Dermis microvascular lymphatic vessel endothelial cell (primary cell): ENCODE results near the gene LRP1B. TPM values are rescaled to one million over a fixed set of nuclear protein-coding genes. Genes with fewer than 3 reads are reported as not detected.

Source experiments
- DNase-seq, 2 donors: peaks; one replicate each; pipeline versions ENCODE4 v3.0.0 to v3.0.0-alpha.2; 2010; ENCODE audit warnings: low read depth in 2 of 2
- total RNA-seq: library from RNA; depleted of rRNA; stranded (reverse); fragments of >200 nt; gene quantifications from 2 replicates; pipeline ENCODE4 v1.2.1, GENCODE V29; 2014

LRP1B gene
- total RNA-seq, 1 donor from 2014 or later: 0.13 TPM

GRCh38 chr2:141698500-141698899 lies 432.3 kb downstream of the LRP1B start:
- DNase-seq: no peak

DNA sequence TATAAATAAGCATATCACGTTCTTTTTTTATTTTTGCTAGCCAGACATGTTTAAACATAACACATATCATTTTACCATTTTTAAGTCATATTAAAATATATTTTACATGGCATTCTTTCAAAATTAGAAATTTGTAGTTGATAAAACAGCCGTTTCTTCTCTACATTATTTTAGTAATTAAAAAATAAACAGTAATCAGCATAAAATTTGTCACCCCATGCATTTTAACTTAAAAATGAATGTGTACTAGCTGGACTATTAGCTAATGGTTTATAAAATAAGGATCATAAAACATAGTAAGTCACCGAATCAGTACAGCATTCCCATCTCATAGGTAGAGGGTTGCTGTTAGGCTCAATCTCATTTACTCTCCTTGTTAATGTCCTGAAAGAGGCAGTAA lies 433.8 kb downstream of the LRP1B start:
- DNase-seq: no peak

DNA sequence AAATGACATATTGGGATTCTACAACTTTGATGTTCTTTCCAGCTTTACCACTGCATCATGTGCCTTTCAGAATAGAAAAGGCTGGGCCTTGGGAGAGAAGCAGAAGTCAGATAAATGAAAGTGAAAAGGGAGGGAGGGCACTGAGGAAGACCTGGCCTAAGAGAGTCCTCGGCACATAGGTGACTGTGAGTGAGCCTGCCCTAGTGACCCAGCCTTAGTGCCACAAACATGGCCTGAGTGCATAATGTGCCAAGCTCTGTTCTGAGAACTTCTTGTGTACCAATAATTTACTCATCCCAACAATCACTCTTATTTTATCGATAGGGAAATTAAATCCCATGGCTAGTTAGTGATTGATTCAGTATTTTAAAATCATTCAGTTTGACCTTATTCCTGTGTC lies 436.6 kb downstream of the LRP1B start:
- no peak for DNase-seq

- no peak for DNase-seq
These were observed 438.0 kb downstream of the LRP1B start for GRCh38 chr2:141692829-141693228.

DNA sequence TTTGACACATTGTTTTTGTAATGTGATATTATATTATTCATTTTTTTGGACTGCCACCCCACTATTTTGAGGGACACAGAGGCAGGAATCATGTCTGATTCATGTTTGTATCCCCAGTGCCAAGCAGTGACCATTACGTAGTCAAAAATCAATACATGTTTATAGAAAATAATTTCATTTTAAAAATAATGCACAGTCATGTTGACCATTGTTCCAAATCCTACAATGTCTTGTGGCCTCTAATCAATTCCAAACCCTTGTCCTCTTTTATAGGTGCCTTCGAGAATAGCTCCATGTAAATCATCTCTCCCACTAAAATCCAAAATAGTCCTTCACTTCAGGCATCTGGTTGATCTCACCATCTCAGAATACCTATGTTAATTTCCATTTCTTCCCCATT lies 454.7 kb downstream of the LRP1B start:
- DNase-seq: no peak

DNA sequence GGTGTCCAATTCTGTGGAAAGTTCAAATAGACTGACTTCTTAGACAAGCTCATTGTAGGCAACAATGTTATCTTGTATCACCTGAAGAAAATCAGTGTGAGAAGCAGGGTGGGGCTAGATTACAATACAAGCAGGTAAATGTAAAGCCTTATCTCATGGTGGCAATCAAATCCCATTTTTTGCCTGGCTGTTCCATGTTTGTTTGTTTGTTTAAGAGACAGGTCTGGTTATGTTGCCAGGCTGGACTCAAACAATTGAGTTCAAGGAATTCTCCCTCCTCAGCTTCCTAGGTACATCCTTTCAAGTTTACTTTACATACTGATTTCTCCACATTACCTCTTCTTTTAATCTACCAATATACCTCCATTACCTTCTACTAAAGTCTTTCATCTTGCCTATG lies 464.6 kb downstream of the LRP1B start:
- no peak for DNase-seq

GRCh38 chr2:141660232-141660631 lies 470.6 kb downstream of the LRP1B start:
- no peak for DNase-seq

GRCh38 chr2:141654311-141654710 lies 476.5 kb downstream of the LRP1B start:
- no peak for DNase-seq

- no peak for DNase-seq
These were observed 477.6 kb downstream of the LRP1B start for GRCh38 chr2:141653184-141653583.

GRCh38 chr2:141652308-141652707 lies 478.5 kb downstream of the LRP1B start:
- no peak for DNase-seq

- no peak for DNase-seq
These were observed 483.5 kb downstream of the LRP1B start for GRCh38 chr2:141647353-141647752.

DNA sequence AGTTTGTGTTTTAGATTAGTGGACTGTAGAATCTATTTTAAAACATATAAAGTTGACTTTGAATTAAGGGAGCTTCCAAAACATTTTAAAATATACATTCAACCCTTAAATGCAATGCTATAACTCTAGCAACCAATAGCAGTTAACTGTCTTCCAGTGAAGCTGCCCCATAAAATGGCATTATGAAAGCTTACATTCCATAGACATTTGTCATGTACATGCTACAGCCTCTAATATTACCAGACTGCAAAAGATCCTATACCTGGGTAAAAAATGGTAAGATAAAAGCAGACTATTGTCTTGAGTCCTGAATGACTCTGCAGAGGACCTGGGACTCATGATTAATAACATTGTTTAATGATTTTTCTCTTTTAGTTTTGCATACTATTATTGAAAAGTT lies 489.4 kb downstream of the LRP1B start:
- DNase-seq: no peak

GRCh38 chr2:141639809-141640208 lies 491.0 kb downstream of the LRP1B start:
- DNase-seq: no peak

- DNase-seq: no peak
These were observed 497.7 kb downstream of the LRP1B start for GRCh38 chr2:141633132-141633531.

DNA sequence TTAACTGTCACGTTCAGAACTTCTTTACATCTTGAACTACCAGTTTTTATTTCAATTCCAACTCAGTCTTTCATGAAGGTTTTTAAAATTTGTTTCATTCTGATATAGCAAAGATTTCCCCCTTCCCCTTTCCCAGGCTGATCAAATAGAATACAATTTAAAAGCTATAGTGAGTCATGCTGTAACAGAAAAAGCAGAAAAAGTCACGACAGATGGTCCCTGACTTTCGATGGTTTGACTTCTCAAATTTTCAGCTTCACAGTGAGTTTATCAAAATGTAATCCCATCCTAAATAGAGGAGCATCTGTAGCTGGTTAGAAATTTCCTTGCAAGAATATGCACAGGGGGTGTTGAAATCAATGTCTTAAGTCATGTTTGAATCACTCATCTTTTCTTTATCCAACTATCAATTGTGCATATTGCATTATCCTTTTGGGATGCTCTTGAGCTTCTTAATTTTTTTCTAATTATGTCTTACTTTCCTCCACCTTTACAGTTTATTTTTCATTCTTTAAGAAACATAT lies 500.3 kb downstream of the LRP1B start:
- no peak for DNase-seq

GRCh38 chr2:141620372-141620771 lies 510.4 kb downstream of the LRP1B start:
- no peak for DNase-seq

DNA sequence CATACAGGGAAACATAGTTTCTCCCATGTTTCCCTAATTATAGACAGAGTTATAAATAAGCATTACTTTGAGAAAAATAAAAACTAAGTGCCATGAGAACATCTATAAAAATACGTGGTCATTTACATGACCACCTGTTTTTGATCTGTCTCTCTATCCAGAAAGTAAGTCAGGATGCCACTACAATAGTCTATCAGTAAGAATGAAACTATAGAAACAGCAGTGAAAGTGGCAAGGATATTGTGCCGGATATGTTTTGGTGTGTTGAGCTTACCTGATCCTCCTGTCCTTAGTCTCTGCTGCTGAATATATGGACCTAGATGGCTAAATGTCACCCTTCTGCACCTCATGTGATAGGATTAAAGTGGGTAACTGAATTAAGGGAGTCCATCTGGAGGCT lies 512.4 kb downstream of the LRP1B start:
- no peak for DNase-seq

DNA sequence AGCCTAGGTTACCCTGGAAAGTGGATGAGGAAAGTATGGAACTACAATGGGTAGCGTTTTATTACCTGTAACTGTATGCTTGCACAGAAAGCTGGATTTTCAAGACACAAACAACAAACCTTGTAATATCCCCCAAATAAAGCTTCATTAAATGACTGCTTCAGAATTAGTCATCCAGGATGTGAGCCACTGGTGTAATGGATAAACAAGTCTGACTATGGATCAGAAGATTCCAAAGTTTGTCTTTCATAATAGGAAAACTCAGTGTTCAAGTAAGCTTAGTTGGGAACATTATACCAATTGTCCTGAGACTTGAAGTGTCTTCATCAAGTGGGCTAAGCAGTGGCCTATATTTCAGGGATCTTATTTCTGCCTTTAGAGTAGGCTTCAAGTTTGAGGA lies 518.8 kb downstream of the LRP1B start:
- peak in 1 of 2 donors; percentile 35 for DNase-seq

DNA sequence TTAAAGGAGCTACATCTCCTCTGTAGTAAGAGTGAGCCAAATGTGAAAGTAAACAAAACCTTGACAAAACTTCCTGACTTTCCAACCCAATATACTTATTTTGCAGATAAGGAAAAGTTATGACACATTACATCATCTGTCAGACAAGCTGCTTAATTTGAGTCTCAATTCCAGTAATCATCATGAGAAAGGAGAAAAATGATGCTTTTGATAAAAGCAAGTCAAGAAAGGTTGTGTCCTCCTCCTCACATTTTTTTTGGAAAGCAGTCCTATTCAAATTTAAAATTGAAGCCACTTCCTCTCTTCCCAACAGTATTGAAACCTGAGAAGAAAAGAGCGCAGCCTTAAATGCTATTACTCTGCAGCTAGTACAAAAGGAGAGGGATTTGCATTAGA lies 519.6 kb downstream of the LRP1B start:
- DNase-seq: peak in 1 of 2 donors; percentile 29

DNA sequence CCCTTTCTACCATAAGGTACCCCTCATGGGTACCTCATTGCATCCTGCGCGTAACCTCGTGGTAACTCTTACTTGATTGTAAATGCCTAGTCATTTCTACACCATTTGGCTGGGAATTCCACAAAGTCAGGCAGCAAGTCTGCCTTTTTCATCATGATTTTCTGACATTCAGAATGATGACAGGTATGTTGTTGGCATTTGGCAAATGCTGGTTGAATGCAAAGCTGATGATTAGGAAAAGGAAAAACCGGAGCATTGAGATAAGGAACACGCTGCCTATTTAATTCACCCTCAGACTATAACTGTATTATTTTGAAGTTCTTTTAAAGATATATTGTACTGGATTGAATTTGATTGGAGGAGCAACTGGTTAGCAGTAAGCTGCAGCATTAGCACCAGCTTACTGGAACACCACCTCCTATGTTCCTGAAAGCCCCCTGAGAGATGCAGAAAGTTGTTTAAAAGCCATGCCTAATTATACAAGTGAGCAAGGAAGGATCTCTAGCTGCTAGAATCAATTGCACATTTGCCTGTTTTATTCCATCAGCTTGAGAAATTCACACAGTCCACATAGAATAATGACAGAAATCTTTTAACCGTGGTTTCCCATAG lies 520.1 kb downstream of the LRP1B start:
- DNase-seq: peak in 1 of 2 donors; percentile 17

- DNase-seq: no peak
These were observed 525.7 kb downstream of the LRP1B start for GRCh38 chr2:141605163-141605562.

DNA sequence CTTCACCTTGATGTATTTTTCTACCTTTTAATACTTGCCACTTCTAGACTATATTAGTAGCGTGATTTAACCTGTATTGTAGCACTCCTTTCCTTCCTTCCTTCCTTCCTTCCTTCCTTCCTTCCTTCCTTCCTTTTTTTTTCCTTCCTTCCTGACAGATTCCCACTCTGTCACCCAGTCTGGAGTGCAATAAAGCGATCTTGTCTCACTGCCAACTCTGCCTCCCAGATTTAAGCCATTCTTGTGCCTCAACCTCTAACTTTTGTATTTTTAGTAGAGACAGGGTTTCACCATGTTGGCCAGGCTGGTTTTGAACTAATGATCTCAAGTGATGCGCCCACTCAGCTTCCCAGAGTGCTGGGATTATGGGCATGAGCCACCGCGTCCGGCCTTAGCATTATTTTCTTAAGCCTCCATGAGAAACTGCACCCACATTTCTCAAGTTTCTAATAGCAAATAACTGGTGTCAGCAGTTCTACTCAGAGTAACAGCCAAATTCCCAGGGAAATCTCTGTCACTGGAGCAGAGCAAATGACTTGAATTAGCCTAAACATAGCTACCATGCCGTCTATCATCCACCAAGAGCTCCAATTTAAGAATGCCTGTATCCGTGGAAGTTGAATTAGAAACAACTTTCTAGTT lies 529.2 kb downstream of the LRP1B start:
- DNase-seq: no peak

DNA sequence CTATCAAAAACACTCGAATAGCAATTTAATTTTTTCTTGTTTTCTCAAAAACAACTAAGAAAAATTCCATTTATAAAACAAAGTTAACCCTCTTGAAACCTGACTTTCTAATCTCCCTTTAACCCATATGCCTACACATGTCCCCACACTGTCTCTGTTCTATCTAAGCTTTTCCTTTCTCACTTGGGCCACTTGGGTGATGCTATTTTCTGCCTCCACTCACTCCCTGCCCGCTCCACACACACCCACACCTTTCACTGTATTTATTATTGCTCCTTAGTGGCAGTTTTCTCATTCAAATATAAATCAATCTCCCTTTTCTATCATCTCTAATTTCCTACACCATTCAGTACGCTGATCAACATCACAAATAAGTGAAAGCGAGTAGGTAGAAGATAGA lies 531.1 kb downstream of the LRP1B start:
- DNase-seq: no peak
